Karpas-422 (cell line): ENCODE results near the gene SEZ6L. TPM values are rescaled to one million over a fixed set of nuclear protein-coding genes. Genes with fewer than 3 reads are reported as not detected.

Experiments used
- DNase-seq: peaks from one replicate; pipeline ENCODE4 v3.0.0-alpha.2; 2015
- H2AFZ ChIP-seq: fragments of 200-600 bp; sonication (generic); 2 replicates; pipeline ENCODE4 v1.6.1; 2014; ENCODE audit warnings: antibody characterized with exemption, low read length, mixed read lengths
- H3K27ac ChIP-seq: fragments of 200-600 bp; sonication (generic); 2 replicates; pipeline ENCODE4 v1.5.1; 2014; ENCODE audit warnings: mild to moderate bottlenecking, low read length, moderate library complexity
- H3K27me3 ChIP-seq: fragments of 200-600 bp; sonication (generic); 2 replicates; pipeline ENCODE4 v1.6.1; 2014; ENCODE audit warnings: low read length, mixed read lengths
- H3K36me3 ChIP-seq: fragments of 200-600 bp; sonication (generic); 2 replicates; pipeline ENCODE4 v1.6.1; 2014; ENCODE audit warnings: low read length, mixed read lengths; ENCODE audit not compliant: insufficient read depth
- H3K4me1 ChIP-seq: fragments of 200-600 bp; sonication (generic); 2 replicates; pipeline ENCODE4 v1.6.1; 2014; ENCODE audit warnings: mild to moderate bottlenecking, low read length, mixed read lengths
- H3K4me2 ChIP-seq: fragments of 200-600 bp; sonication (generic); 2 replicates; pipeline ENCODE4 v1.6.1; 2014; ENCODE audit warnings: low read length, low read depth, mild to moderate bottlenecking; ENCODE audit not compliant: poor library complexity, severe bottlenecking
- H3K4me3 ChIP-seq: fragments of 200-600 bp; sonication (generic); 2 replicates; pipeline ENCODE4 v1.5.1; 2014; ENCODE audit warnings: mild to moderate bottlenecking, antibody characterized with exemption, low read length, mixed read lengths
- H3K79me2 ChIP-seq: fragments of 200-600 bp; sonication (generic); 2 replicates; pipeline ENCODE4 v1.6.1; 2014; ENCODE audit warnings: mild to moderate bottlenecking, low read length, mixed read lengths
- H3K9ac ChIP-seq: fragments of 200-600 bp; sonication (generic); 2 replicates; pipeline ENCODE4 v1.6.0; 2014; ENCODE audit warnings: low read length
- H3K9me2 ChIP-seq: fragments of 200-600 bp; sonication (generic), shearing (Covaris generic); replicated peaks from 2 replicates; pipeline ENCODE4 v1.6.0; 2014; ENCODE audit warnings: mild to moderate bottlenecking, low read length, moderate library complexity; ENCODE audit not compliant: insufficient read depth
- H3K9me3 ChIP-seq: fragments of 300-700, 200-600 bp; sonication (generic); 2 replicates; pipeline ENCODE4 v1.6.1; 2014; ENCODE audit warnings: low read length, mixed read lengths
- H4K20me1 ChIP-seq: fragments of 200-600 bp; sonication (generic); 2 replicates; pipeline ENCODE4 v1.6.1; 2014; ENCODE audit warnings: mild to moderate bottlenecking, antibody characterized with exemption, low read length, low read depth; ENCODE audit not compliant: insufficient read depth
- total RNA-seq: library from RNA; depleted of rRNA; stranded (reverse); fragments of >200 nt; shearing (Covaris generic); gene quantifications from 2 replicates; pipeline ENCODE4 v1.2.3, GENCODE V29; 2014; ENCODE audit warnings: low replicate concordance

Gene SEZ6L
- total RNA-seq, 1 experiment from 2014 or later: 0.41 TPM

- DNase-seq: no peak
- H3K4me3 ChIP-seq: no peak overlapping the region
- no peak overlapping the region for H3K9ac ChIP-seq
- no peak overlapping the region for H3K4me2 ChIP-seq
- H3K27me3 ChIP-seq: no peaks in the 10 kb centered on the region
- H3K4me1 ChIP-seq: peaks cover 5% of the 10 kb centered on the region; the same call in 1 of the 2 replicates
- H3K9me2 ChIP-seq: no peaks in the 10 kb centered on the region
- no peaks in the 10 kb centered on the region for H3K9me3 ChIP-seq
- no peaks in the 10 kb centered on the region for H3K79me2 ChIP-seq
- H3K36me3 ChIP-seq: no peaks in the 10 kb centered on the region
- H4K20me1 ChIP-seq: no peaks in the 10 kb centered on the region
- H2AFZ ChIP-seq: no peak overlapping the region
- H3K27ac ChIP-seq: no peak overlapping the region
Observed at GRCh38 chr22:26324150-26324549, 154.9 kb downstream of the SEZ6L start.

- Histone ChIP-seq H3K4me2 (no peak overlapping the region), H3K9me3 (no peaks in the 10 kb centered on the region), H3K9ac (no peak overlapping the region), H3K4me3 (no peak overlapping the region), H3K27ac (no peak overlapping the region), H4K20me1 (no peaks in the 10 kb centered on the region), H3K9me2 (no peaks in the 10 kb centered on the region), H3K4me1 (0 out of 2 replicates have a peak, but pooled peaks cover under 1% of the 10 kb centered on the region), H3K36me3 (no peaks in the 10 kb centered on the region), H3K27me3 (no peaks in the 10 kb centered on the region), H3K79me2 (no peaks in the 10 kb centered on the region), H2AFZ (no peak overlapping the region)
- no peak for DNase-seq
Observed at GRCh38 chr22:26325641-26326040, 156.4 kb downstream of the SEZ6L start.

- Histone ChIP-seq H3K4me1 (peaks cover 4% of the 10 kb centered on the region), H3K9me3 (no peaks in the 10 kb centered on the region), H4K20me1 (no peaks in the 10 kb centered on the region), H3K9ac (no peak overlapping the region), H3K79me2 (no peaks in the 10 kb centered on the region), H3K9me2 (no peaks in the 10 kb centered on the region), H2AFZ (no peak overlapping the region), H3K4me2 (no peak overlapping the region), H3K27me3 (no peaks in the 10 kb centered on the region), H3K36me3 (no peaks in the 10 kb centered on the region), H3K4me3 (no peak overlapping the region), H3K27ac (no peak overlapping the region)
- DNase-seq: no peak
Observed at GRCh38 chr22:26326803-26327202, 157.5 kb downstream of the SEZ6L start.

GRCh38 chr22:26327306-26327705 lies 158.0 kb downstream of the SEZ6L start:
- H3K4me1 ChIP-seq: peaks cover 4% of the 10 kb centered on the region
- no peak overlapping the region for H3K4me3 ChIP-seq
- no peaks in the 10 kb centered on the region for H3K36me3 ChIP-seq
- no peaks in the 10 kb centered on the region for H3K9me3 ChIP-seq
- H2AFZ ChIP-seq: no peak overlapping the region
- no peaks in the 10 kb centered on the region for H4K20me1 ChIP-seq
- H3K27me3 ChIP-seq: no peaks in the 10 kb centered on the region
- no peaks in the 10 kb centered on the region for H3K79me2 ChIP-seq
- no peak for DNase-seq
- H3K27ac ChIP-seq: no peak overlapping the region
- H3K9me2 ChIP-seq: no peaks in the 10 kb centered on the region
- H3K9ac ChIP-seq: no peak overlapping the region
- no peak overlapping the region for H3K4me2 ChIP-seq

GRCh38 chr22:26328221-26328620 lies 159.0 kb downstream of the SEZ6L start:
- H3K27me3 ChIP-seq: no peaks in the 10 kb centered on the region
- no peaks in the 10 kb centered on the region for H4K20me1 ChIP-seq
- peaks cover 4% of the 10 kb centered on the region for H3K4me1 ChIP-seq
- no peak overlapping the region for H3K27ac ChIP-seq
- no peak overlapping the region for H3K4me3 ChIP-seq
- H3K9me2 ChIP-seq: no peaks in the 10 kb centered on the region
- H3K79me2 ChIP-seq: no peaks in the 10 kb centered on the region
- H3K9ac ChIP-seq: no peak overlapping the region
- no peak for DNase-seq
- H3K9me3 ChIP-seq: no peaks in the 10 kb centered on the region
- no peaks in the 10 kb centered on the region for H3K36me3 ChIP-seq
- no peak overlapping the region for H3K4me2 ChIP-seq
- H2AFZ ChIP-seq: no peak overlapping the region

- H3K9ac ChIP-seq: no peak overlapping the region
- H3K79me2 ChIP-seq: no peaks in the 10 kb centered on the region
- no peaks in the 10 kb centered on the region for H3K9me3 ChIP-seq
- H3K4me2 ChIP-seq: no peak overlapping the region
- no peak overlapping the region for H3K4me3 ChIP-seq
- H4K20me1 ChIP-seq: no peaks in the 10 kb centered on the region
- peaks cover 4% of the 10 kb centered on the region for H3K4me1 ChIP-seq
- peak; percentile 89 for DNase-seq
- H3K36me3 ChIP-seq: no peaks in the 10 kb centered on the region
- no peaks in the 10 kb centered on the region for H3K27me3 ChIP-seq
- H3K9me2 ChIP-seq: no peaks in the 10 kb centered on the region
- H3K27ac ChIP-seq: no peak overlapping the region
- H2AFZ ChIP-seq: no peak overlapping the region
Observed at GRCh38 chr22:26330971-26331625, 161.8 kb downstream of the SEZ6L start.

- no peaks in the 10 kb centered on the region for H4K20me1 ChIP-seq
Observed at GRCh38 chr22:26333088-26333800, 164.0 kb downstream of the SEZ6L start.

GRCh38 chr22:26334232-26334631 lies 165.0 kb downstream of the SEZ6L start:
- Histone ChIP-seq H4K20me1 (no peaks in the 10 kb centered on the region), H3K27me3 (no peaks in the 10 kb centered on the region), H3K4me3 (no peak overlapping the region), H2AFZ (no peak overlapping the region), H3K36me3 (no peaks in the 10 kb centered on the region), H3K79me2 (no peaks in the 10 kb centered on the region), H3K9ac (no peak overlapping the region), H3K9me3 (no peaks in the 10 kb centered on the region), H3K4me1 (peaks cover 4% of the 10 kb centered on the region), H3K27ac (no peak overlapping the region), H3K4me2 (no peak overlapping the region), H3K9me2 (no peaks in the 10 kb centered on the region)
- no peak for DNase-seq

More at GRCh38 chr22:26333088-26333800, 164.0 kb downstream of the SEZ6L start:
- no peak for DNase-seq
- Histone ChIP-seq H3K27ac (no peak overlapping the region), H3K27me3 (no peaks in the 10 kb centered on the region), H3K9me2 (no peaks in the 10 kb centered on the region), H3K4me1 (peaks cover 4% of the 10 kb centered on the region), H2AFZ (no peak overlapping the region), H3K36me3 (no peaks in the 10 kb centered on the region), H3K4me2 (no peak overlapping the region), H3K79me2 (no peaks in the 10 kb centered on the region), H3K9me3 (no peaks in the 10 kb centered on the region), H3K4me3 (no peak overlapping the region), H3K9ac (no peak overlapping the region)
